ENCODE measurements around the gene ERC1.

Gene ERC1

DNA sequence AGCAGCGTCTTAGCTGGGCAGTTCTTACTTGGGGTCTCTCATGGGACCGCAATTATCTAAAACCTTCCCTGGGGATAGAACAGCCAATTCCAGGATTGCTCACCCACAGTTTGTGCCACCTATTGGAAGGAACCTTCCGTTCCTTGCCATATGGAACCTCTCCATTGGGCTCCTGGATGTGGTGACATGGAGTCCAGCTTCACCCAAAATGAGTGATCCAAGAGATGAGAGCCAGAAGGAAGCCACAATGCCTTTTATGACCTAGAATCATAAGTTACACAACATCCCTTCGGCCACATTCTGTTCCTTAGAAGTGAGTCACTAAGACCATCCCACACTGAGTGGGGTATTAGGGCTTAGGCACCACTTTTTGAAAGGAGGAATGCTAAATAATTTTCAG, 439.0 kb downstream of the ERC1 start:
- H3K36me3 ChIP-seq (replicated peaks) = no peaks in the 10 kb centered on the region
- in situ Hi-C loops (cut with MboI; ENCODE audit: low sequenced_read_pairs) = no loop called here

DNA sequence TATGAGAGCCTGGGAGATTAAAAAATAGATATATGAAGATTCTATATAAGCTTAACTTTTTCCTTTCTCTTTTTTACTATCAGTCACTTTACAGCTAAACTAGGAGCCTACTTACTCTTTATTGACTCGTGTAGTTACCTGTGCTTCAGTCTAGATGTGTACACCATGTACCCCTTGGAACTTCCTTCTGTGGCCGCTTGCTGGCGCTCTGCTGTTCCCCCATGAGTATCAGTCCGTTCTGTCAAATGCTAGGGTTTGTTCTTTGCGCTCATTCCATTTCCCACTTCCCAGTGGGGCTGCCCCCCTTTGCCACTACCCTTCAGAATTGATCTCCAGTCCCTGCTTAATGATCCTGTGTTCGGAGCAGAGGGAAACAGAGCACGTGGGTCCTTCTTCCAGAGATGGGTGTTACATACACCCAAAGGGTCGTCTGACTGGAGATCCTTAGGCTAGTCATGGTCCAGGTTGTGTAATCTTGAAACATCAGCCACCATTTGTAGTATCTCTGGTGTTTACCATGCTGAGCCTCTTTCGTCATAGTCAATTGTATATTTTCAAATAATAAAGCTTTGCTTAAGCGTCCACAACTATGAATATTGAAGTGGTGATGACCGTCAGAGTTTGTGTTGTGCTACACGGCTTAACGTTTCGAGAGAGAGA, 443.4 kb downstream of the ERC1 start:
- Histone ChIP-seq H3K4me3 (no peak overlapping the region), H3K9me3 (no peaks in the 10 kb centered on the region), H3K4me1 (peaks cover 11% of the 10 kb centered on the region), H3K27me3 (ENCODE audit: low read depth) (no peaks in the 10 kb centered on the region), H3K36me3 (replicated peaks) (no peaks in the 10 kb centered on the region)
- in situ Hi-C loops (cut with MboI; ENCODE audit: low sequenced_read_pairs) = no loop called here
- no peak for DNase-seq (ENCODE audit: low spot score in 2 of 2)

More for the DNA sequence above, 439.0 kb downstream of the ERC1 start:
- Histone ChIP-seq H3K27me3 (ENCODE audit: low read depth) (no peaks in the 10 kb centered on the region), H3K9me3 (no peaks in the 10 kb centered on the region), H3K4me3 (no peak overlapping the region), H3K4me1 (no peaks in the 10 kb centered on the region)
- DNase-seq (ENCODE audit: low spot score in 2 of 2) = no peak

DNA sequence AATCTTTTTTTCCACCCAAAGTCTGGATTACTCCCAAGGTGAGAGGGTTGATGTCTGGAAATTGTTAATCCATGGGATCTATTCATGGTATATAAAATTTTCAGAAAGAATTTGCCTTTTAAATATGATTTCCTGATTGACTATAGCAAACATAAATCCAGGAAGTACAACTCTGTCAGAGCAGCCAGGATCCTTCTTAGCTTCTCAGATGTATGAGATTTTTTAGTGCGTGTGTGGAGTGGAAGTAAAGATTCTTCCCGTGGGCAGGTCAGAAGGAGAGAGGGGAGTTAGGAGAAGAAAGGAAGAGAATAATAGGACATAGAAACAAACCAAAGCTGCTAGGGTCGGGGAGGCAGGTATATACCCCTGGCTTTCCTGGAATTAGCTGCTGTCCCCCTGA, 444.0 kb downstream of the ERC1 start:
- in situ Hi-C loops (cut with MboI; ENCODE audit: low sequenced_read_pairs) = no loop called here

DNA sequence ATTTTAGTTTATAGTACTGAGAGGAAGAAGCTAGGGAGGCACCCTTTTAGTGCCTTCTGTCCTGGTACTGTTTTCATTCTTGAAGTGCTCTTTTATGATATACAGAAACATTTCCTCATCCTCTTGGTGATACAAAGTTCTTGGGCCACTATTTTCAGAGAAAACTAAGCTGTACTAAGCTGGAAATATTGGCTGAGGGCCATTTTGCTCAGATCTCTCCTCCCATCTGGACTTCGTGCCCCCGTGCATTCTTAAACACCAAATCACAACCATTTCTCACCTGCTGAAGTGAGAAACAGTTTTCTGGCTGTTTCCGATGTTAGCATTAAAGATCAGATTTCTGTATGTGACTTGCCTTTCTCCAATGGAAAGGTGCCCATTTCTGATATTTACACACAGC, 444.4 kb downstream of the ERC1 start:
- in situ Hi-C loops (cut with MboI; ENCODE audit: low sequenced_read_pairs) = no loop called here
- peaks cover 11% of the 10 kb centered on the region for H3K4me1 ChIP-seq
- no peaks in the 10 kb centered on the region for H3K27me3 ChIP-seq (ENCODE audit: low read depth)
- H3K4me3 ChIP-seq = no peak overlapping the region
- no peak for DNase-seq (ENCODE audit: low spot score in 2 of 2)
- no peaks in the 10 kb centered on the region for H3K9me3 ChIP-seq
- no peaks in the 10 kb centered on the region for H3K36me3 ChIP-seq (replicated peaks)

More for the DNA sequence above, 444.0 kb downstream of the ERC1 start:
- Histone ChIP-seq H3K9me3 (no peaks in the 10 kb centered on the region), H3K27me3 (ENCODE audit: low read depth) (no peaks in the 10 kb centered on the region), H3K36me3 (replicated peaks) (no peaks in the 10 kb centered on the region), H3K4me1 (peaks cover 11% of the 10 kb centered on the region), H3K4me3 (no peak overlapping the region)
- DNase-seq (ENCODE audit: low spot score in 2 of 2) = no peak

DNA sequence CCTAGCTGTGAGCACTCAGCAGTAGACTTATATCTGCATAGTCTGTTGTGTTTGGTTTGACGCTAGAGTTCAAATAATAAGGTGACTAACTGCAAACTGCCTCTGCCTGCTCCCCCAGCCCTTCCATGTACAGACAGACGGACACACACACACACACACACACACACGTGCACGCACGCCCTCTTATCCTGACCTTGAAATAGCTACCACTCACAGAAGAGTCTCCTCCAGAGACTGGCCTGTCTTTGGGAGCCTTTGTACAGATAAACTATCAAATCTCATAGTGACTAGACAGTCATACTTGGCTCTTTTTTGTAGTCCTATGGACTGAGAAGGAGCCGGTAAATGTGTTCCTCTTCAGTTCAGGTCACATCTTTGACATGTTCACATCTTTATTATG, 445.0 kb downstream of the ERC1 start:
- in situ Hi-C loops (cut with MboI; ENCODE audit: low sequenced_read_pairs) = no loop called here
- no peak for DNase-seq (ENCODE audit: low spot score in 2 of 2)
- H3K4me1 ChIP-seq = peaks cover 11% of the 10 kb centered on the region
- no peaks in the 10 kb centered on the region for H3K9me3 ChIP-seq
- no peaks in the 10 kb centered on the region for H3K27me3 ChIP-seq (ENCODE audit: low read depth)
- H3K36me3 ChIP-seq (replicated peaks) = no peaks in the 10 kb centered on the region
- H3K4me3 ChIP-seq = no peak overlapping the region

DNA sequence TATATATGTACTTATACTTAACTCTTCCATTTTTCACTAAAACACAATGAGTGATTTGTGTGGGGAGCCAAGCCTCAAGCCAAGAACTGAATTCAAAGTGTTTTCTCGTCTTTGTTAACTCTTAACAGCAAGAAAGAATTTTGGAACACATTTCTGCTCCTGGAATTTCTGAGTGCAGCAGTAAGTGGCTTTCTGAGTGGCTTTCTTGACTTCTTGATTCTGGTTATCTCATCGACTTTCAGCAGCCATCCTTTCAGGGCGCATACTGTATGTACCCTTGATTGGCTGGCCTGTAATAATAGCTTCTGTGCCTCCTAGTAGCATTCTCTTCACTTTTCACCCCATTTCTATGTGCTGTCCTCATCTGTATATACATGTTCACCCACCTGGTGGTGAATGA, 446.0 kb downstream of the ERC1 start:
- in situ Hi-C loops (cut with MboI; ENCODE audit: low sequenced_read_pairs) = no loop called here

DNA sequence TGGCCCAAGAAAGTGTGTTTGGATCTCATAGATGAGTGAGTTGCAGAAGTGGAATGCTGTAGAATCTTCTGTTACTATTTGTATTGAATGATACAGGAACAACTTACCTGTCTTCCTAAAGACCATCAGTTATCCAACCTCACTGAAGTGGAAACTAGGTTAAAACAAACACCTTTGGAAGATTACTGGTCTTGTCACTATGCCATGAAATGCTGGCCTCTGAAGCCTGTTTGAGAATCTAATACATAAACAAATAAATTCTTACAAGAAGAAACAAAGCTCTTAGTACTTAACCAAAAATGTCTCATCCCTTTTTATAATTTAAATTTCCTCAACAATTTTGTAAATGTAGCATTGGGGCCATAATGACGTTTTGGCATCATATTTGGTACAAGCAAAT, 448.2 kb downstream of the ERC1 start:
- Histone ChIP-seq H3K4me1 (peaks cover 11% of the 10 kb centered on the region), H3K27me3 (ENCODE audit: low read depth) (no peaks in the 10 kb centered on the region), H3K4me3 (no peak overlapping the region), H3K9me3 (no peaks in the 10 kb centered on the region), H3K36me3 (replicated peaks) (no peaks in the 10 kb centered on the region)
- no peak for DNase-seq (ENCODE audit: low spot score in 2 of 2)
- in situ Hi-C loops (cut with MboI; ENCODE audit: low sequenced_read_pairs) = no loop called here

More for the DNA sequence above, 446.0 kb downstream of the ERC1 start:
- Histone ChIP-seq H3K36me3 (replicated peaks) (no peaks in the 10 kb centered on the region), H3K4me1 (peaks cover 11% of the 10 kb centered on the region), H3K9me3 (no peaks in the 10 kb centered on the region), H3K27me3 (ENCODE audit: low read depth) (no peaks in the 10 kb centered on the region), H3K4me3 (no peak overlapping the region)
- DNase-seq (ENCODE audit: low spot score in 2 of 2) = no peak

DNA sequence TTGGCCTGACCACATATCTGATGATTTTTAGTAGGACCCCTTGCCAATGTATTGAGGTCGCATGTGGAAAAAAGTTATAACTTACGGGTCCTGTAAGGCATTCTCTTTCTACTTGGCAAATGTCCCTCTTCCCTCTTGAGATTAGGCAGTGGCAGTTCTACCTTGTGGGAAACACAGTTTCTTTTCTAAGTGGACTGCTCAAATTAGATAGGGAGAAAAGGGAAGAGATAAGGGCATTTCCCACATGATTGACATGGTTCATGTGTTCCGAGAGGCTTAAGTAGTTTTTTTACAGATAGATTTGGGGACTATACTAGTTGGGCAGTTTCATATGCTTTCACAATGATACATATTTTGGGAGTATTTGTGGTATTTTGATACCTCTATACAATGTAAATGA, 448.7 kb downstream of the ERC1 start:
- no peaks in the 10 kb centered on the region for H3K36me3 ChIP-seq (replicated peaks)
- no peak for DNase-seq (ENCODE audit: low spot score in 2 of 2)
- no peaks in the 10 kb centered on the region for H3K27me3 ChIP-seq (ENCODE audit: low read depth)
- H3K9me3 ChIP-seq = no peaks in the 10 kb centered on the region
- in situ Hi-C loops (cut with MboI; ENCODE audit: low sequenced_read_pairs) = no loop called here
- peaks cover 11% of the 10 kb centered on the region for H3K4me1 ChIP-seq
- no peak overlapping the region for H3K4me3 ChIP-seq

DNA sequence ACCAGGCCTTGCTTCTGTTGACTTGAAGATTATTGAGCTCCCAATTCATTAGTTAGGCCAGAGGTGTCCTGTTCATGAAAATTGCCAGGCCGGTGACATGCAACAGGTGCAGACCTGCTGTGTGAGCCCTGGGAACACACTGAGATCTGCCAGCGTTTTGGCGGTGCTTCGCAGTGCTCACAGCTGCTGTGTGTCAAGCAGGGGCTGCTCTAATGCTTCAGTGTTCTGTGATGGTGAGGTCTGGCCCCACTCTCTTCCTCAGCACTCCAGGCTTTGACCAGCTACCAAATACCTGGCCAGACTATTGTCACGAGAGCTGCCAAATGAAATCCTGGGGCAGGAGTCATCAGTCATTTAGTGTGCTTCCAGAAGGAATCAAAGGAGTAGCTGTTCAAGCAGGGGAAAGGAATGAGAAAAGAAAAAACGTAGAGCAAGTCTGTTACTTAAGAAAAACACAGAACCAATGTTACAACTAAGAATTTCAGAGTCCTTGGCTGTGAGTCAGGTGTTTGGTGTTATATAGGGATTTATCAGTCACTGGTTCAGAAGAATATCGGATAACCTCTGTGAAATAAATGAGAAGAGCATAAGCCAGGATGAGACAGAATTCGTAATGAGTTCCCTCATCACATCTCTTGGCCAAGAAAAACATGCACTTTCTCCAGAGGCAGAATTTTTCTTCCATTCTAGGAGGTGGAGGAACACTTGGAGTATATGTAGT, 452.6 kb downstream of the ERC1 start:
- no peaks in the 10 kb centered on the region for H3K27me3 ChIP-seq (ENCODE audit: low read depth)
- no peaks in the 10 kb centered on the region; the same call in 1 of the 2 replicates for H3K4me1 ChIP-seq
- DNase-seq (ENCODE audit: low spot score in 2 of 2) = no peak
- no peaks in the 10 kb centered on the region for H3K9me3 ChIP-seq
- in situ Hi-C loops (cut with MboI; ENCODE audit: low sequenced_read_pairs) = no loop called here
- H3K36me3 ChIP-seq (replicated peaks) = no peaks in the 10 kb centered on the region
- H3K4me3 ChIP-seq = no peak overlapping the region

DNA sequence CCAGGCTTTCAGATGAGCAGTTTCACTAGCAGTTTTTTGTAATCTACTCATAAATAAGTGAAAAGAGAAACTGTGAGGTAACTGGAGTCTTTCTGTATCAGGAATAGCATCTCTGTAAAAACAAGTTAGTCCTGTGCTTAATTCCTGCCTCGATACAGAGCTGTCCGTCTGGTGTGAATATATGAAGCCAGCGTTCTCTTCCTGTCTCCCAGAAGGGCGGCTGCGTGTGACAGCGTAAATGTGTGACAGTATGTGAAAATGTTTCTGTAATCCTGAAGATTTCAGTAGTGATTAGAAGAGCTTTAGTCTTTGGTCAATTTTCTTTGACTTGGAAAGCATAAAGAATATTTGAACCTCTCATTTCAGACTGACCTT, 453.1 kb downstream of the ERC1 start:
- DNase-seq (ENCODE audit: low spot score in 2 of 2) = no peak
- in situ Hi-C loops (cut with MboI; ENCODE audit: low sequenced_read_pairs) = no loop called here
- H3K4me3 ChIP-seq = no peak overlapping the region

DNA sequence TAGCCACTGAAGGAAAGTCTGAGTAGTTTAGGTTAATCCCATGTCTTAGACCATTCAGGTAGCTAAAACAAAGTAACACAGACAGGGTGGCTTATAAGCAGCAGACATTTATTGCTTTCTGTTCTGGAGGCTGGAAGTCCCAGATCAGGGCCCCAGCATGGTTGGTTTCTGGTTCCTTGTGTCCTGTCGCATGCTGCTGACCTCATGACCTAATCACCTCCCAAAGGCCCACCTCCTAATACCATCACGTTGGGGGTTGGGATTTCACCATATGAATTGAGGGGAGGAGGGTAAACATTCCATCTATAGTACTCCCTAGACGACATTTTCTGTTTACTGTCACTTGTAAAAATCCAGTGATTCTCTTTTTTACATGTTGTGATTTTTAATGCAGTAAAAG, 454.8 kb downstream of the ERC1 start:
- Histone ChIP-seq H3K4me1 (no peaks in the 10 kb centered on the region; the same call in 1 of the 2 replicates), H3K27me3 (ENCODE audit: low read depth) (no peaks in the 10 kb centered on the region), H3K36me3 (replicated peaks) (no peaks in the 10 kb centered on the region), H3K4me3 (no peak overlapping the region), H3K9me3 (no peaks in the 10 kb centered on the region)
- in situ Hi-C loops (cut with MboI; ENCODE audit: low sequenced_read_pairs) = no loop called here
- DNase-seq (ENCODE audit: low spot score in 2 of 2) = no peak

More for the DNA sequence above, 453.1 kb downstream of the ERC1 start:
- H3K27me3 ChIP-seq (ENCODE audit: low read depth) = no peaks in the 10 kb centered on the region
- H3K4me1 ChIP-seq = no peaks in the 10 kb centered on the region; the same call in 1 of the 2 replicates
- no peaks in the 10 kb centered on the region for H3K36me3 ChIP-seq (replicated peaks)
- no peaks in the 10 kb centered on the region for H3K9me3 ChIP-seq

DNA sequence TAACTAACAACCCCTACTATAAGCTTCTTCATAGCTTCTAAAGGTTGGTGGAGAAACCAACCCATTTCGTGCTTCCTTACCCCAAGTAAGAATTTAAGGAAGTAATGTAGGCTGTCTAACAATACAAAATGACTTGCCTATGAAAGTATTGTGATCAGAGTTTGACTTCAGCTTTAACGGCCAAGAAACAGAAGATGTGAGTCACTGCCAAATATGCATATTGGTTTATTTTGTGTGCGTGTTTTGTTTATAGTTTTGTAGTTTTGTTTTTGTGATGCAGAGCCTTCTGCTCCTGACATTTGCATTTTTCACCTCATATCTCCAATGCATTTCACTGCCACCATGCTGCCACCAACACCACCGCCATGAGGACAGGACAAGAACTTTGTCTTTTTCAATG, 457.3 kb downstream of the ERC1 start:
- H3K27me3 ChIP-seq (ENCODE audit: low read depth) = no peaks in the 10 kb centered on the region
- H3K9me3 ChIP-seq = no peaks in the 10 kb centered on the region
- DNase-seq (ENCODE audit: low spot score in 2 of 2) = no peak
- no peaks in the 10 kb centered on the region for H3K36me3 ChIP-seq (replicated peaks)
- in situ Hi-C loops (cut with MboI; ENCODE audit: low sequenced_read_pairs) = no loop called here
- no peaks in the 10 kb centered on the region; the same call in 1 of the 2 replicates for H3K4me1 ChIP-seq
- H3K4me3 ChIP-seq = no peak overlapping the region

DNA sequence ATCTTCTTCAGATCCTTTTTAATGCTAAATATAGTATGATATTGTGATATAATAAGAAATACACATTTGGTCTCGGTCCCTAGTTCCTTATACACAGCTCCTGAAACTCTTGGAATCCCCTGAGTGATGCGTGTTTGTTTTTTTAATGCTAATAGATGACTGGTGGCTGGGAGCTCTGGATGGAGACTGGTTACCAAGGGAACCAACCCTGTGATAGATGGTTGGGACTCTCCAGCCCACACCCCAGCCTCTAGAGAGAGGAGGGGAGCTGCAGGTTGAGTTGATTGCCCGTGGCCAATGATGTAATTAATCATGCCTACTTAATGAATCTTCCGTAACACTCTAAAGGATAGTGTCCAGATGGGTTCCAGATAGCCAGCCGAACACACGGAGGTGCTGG, 462.8 kb downstream of the ERC1 start:
- no peaks in the 10 kb centered on the region for H3K36me3 ChIP-seq (replicated peaks)
- no peak overlapping the region for H3K4me3 ChIP-seq
- no peaks in the 10 kb centered on the region for H3K27me3 ChIP-seq (ENCODE audit: low read depth)
- no peak for DNase-seq (ENCODE audit: low spot score in 2 of 2)
- H3K4me1 ChIP-seq = no peaks in the 10 kb centered on the region
- in situ Hi-C loops (cut with MboI; ENCODE audit: low sequenced_read_pairs) = no loop called here
- no peaks in the 10 kb centered on the region for H3K9me3 ChIP-seq

DNA sequence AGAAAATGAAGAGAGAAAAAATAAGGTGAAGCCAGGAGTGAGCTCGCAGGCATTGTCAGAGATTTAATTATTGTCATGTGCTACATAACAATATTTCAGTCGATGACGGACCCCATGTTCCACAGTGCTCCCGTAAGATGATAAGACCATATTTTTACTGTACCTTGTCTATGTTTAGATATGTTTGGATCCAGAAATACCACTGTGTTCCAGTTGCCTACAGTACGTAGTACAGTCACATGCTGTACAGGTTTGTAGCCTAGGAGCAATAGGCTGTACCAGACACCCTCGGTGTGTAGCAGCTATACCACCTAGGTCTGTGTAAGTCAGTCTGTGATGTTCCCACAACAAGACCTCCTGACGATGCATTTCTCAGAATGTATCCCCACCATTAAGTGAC, 465.9 kb downstream of the ERC1 start:
- no peaks in the 10 kb centered on the region for H3K4me1 ChIP-seq
- DNase-seq (ENCODE audit: low spot score in 2 of 2) = no peak
- in situ Hi-C loops (cut with MboI; ENCODE audit: low sequenced_read_pairs) = no loop called here
- H3K9me3 ChIP-seq = no peaks in the 10 kb centered on the region
- H3K36me3 ChIP-seq (replicated peaks) = no peaks in the 10 kb centered on the region
- H3K27me3 ChIP-seq (ENCODE audit: low read depth) = no peaks in the 10 kb centered on the region
- no peak overlapping the region for H3K4me3 ChIP-seq

Measured in HAP-1 (cell line).